ENCODE results near the gene CNTFR.
"Not testable (repeated sequence)": the region's sequence is repeated elsewhere in the genome, so short reads cannot be mapped to it uniquely, and the experiment has no call there.

Gene CNTFR

DNA sequence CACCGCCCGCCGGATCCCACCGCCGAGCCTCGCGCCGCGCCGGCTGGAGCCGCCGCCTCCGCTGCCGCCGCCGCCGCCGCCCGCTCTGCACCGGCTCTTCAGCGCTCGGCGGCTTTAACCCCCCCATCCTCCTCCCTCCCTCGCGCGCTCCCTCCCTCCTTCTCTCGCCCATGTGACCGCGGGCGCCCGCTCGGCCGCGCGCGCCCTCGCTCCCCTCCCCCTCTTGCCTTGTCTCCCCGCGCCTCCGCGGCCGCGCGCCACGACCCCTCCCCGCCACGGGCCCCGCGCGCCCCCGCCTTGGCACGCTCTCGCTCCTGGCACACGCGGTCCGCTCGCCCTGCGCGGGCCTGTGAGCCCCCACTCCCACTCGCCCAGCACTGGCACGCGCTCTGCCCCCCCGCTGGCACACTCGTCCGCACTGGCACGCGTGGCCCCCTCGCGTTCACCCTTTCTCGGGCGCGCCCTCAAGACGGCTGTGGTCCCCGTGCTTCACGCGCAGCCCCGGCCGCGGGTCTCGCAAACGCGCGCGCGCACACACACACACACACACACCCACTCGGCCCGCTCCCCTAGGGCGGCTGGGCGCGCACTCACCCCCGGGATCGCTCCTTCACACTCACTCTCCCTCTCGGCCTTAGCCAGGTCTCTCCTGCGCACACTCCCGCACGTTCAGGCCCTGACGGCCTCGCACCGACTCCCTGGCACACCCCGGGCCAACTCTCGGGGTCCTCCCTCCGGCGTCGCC, at the start of gene CNTFR:
CNTFR (minus strand) TSS at position 89 of the 745 bp plus-strand sequence. CDS start 20,743 bp downstream, outside the sequence.
- TF ChIP-seq CTCF (IDR thresholded peaks at IDR 0.05) = no peak
- Histone ChIP-seq H3K4me3 (peak within 1 kb of the TSS; percentile 82), H3K27ac (peak within 1 kb of the TSS in 1 of 2 donors; percentile 82)
- no peak for DNase-seq (ENCODE audit: low spot score)

- not testable (repeated sequence) for DNase-seq (ENCODE audit: low spot score); H3K4me3 ChIP-seq; H3K27ac ChIP-seq
These were observed 49.8 kb upstream of the CNTFR start for GRCh38 chr9:34639322-34639721.

DNA sequence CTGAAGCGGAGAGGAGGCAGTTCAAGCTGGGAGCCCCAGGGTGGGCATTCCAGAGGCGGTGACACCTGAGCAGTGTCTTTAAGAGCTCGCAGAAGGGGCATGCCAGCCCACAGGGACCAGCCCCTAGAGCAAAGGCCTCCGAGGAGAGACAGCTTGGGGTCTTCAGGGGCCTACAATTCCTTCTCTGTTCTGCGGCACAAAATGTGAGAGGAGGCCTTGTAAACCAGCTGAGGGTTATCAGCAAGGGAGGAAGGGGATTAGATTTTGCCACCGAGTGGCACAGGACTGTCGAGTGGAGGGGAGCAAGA, 48.6 kb upstream of the CNTFR start:
- no peak for TF ChIP-seq CTCF (IDR thresholded peaks at IDR 0.05)
- Histone ChIP-seq H3K27ac (peak overlapping the region; percentile 79 to 91), H3K4me3 (peak overlapping the region; percentile 77)
- DNase-seq (ENCODE audit: low spot score) = no peak

GRCh38 chr9:34637356-34638137, 48.0 kb upstream of the CNTFR start, which contains the start of gene SIGMAR1:
Gene SIGMAR1, minus strand, starts transcription at chr9:34637787. Its CDS starts 90 bp downstream, at chr9:34637697.
- DNase-seq (ENCODE audit: low spot score) = peak; percentile 93
- Histone ChIP-seq H3K27ac (peak within 1 kb of the TSS; percentile 79 to 91), H3K4me3 (peak within 1 kb of the TSS; percentile 77)
- no peak for TF ChIP-seq CTCF (IDR thresholded peaks at IDR 0.05)

DNA sequence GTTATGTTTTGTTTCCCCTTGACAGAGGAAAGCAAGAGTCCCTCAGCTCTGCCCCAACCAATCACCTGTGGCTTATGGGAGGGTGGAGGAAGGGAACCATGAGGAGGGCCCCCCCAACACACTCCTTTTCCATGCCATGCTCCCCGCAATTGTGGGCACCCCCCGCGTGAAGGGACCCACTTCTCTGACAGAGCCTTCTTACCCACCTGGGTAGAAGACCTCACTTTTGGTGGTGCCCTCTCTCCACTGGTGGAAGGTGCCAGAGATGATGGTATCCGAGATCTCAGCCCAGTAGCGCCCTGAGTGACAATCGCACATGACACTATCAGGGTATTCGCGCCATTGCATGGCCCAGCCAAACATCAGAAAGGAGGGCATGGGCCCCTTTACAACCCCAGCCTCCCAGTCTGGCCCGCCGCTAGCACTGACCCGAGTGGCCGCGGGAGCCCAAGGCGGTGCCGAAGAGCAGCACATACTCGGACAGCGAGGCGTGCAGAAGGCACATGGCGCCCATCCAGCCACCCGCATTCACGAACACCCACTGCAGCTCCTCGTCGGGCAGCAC, 47.3 kb upstream of the CNTFR start:
- Histone ChIP-seq H3K27ac (peak overlapping the region; percentile 79 to 91), H3K4me3 (peak overlapping the region; percentile 77)
- TF ChIP-seq CTCF (IDR thresholded peaks at IDR 0.05) = no peak
- no peak for DNase-seq (ENCODE audit: low spot score)

DNA sequence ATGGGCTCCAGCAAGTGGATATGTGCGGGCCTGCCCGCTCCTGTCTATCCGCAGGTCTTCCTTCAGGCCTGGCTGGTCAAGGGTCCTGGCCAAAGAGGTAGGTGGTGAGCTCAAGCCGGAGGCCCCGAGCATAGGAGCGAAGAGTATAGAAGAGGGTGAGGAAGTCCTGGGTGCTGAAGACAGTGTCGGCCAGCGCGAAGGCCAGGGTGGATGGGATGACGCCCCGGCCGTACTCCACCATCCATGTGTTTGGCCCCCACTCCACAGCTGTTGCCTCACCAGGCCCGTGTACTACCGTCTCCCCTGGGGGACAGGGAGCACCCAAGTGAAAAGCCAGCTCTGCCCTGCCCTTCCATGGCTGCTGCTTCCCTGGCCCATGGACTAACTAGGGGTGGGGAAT, 46.0 kb upstream of the CNTFR start:
- no peak for TF ChIP-seq CTCF (IDR thresholded peaks at IDR 0.05)
- no peak for DNase-seq (ENCODE audit: low spot score)
- no peak overlapping the region for H3K27ac ChIP-seq
- H3K4me3 ChIP-seq = no peak overlapping the region

DNA sequence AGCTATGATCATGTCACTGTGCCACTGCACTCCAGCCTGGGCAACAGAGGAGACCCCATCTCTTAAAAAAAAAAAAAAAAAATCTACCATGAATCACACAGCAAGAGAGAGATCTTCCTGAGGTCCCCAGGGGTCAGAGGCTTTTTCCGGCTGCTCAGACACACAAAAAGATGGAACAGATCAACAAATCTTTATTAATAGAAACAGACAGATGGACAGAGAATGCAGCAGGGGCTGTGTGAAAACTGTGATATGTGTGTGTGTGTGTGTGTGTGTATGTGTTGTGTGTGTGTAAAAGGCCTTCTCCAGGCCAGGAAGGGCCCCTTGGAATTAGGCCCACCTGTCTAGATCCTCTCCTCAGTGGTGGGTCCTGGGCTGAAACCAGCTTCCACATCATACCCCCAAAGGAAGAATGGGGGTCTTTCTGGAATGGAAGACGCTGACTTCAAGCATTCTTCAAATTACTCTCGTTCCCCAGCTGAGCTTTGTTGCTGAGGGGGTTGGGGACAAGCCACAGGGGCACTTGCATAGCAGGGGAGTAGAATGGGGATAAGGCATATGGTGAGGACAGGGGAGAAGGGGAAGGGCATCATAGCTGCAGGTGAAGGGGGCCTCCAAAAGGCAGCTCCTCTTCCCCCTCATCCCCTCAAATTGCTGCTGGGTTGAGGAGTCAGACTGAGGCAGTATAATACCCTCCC, 45.2 kb upstream of the CNTFR start:
- H3K27ac ChIP-seq = no peak overlapping the region
- H3K4me3 ChIP-seq = no peak overlapping the region
- no peak for TF ChIP-seq CTCF (IDR thresholded peaks at IDR 0.05)
- DNase-seq (ENCODE audit: low spot score) = no peak
